NCI-H1436 treated with DMSO at 0.1 percent for 48 hours (cell line): ENCODE results near the gene PTMS.

Experiments
- DNase-seq: peaks from one replicate; lab custom pipeline; 2025; lab: John Stamatoyannopoulos, UW

PTMS gene

GRCh38 chr12:6771509-6772330 is 5.6 kb downstream of the PTMS start:
- no peak for DNase-seq

GRCh38 chr12:6772331-6772695 is 6.2 kb downstream of the PTMS start, which contains the start of gene LAG3:
Gene LAG3 (plus strand): TSS chr12:6772520. CDS start chr12:6772853, 333 bp downstream.
- DNase-seq = no peak

- DNase-seq = no peak
Observed at GRCh38 chr12:6772726-6773589, 6.8 kb downstream of the PTMS start.

GRCh38 chr12:6773590-6774351 is 7.6 kb downstream of the PTMS start:
- DNase-seq = no peak

- no peak for DNase-seq
Observed at GRCh38 chr12:6774499-6775062, 8.4 kb downstream of the PTMS start.

GRCh38 chr12:6775185-6776174 is 9.3 kb downstream of the PTMS start:
- no peak for DNase-seq

- no peak for DNase-seq
Observed at GRCh38 chr12:6777386-6777785, 11.2 kb downstream of the PTMS start.

GRCh38 chr12:6778217-6778573 is 12.0 kb downstream of the PTMS start:
- DNase-seq = no peak

GRCh38 chr12:6778574-6779550 is 12.7 kb downstream of the PTMS start:
- DNase-seq = peak; percentile 70

GRCh38 chr12:6779708-6780432 is 13.7 kb downstream of the PTMS start:
- DNase-seq = no peak

GRCh38 chr12:6780573-6780972 is 14.4 kb downstream of the PTMS start:
- DNase-seq = no peak

- DNase-seq = no peak
Observed at GRCh38 chr12:6782119-6782518, 16.0 kb downstream of the PTMS start.

- DNase-seq = no peak
Observed at GRCh38 chr12:6782850-6783566, 16.8 kb downstream of the PTMS start.

GRCh38 chr12:6783828-6784227 is 17.7 kb downstream of the PTMS start:
- DNase-seq = no peak

GRCh38 chr12:6784296-6784695 is 18.1 kb downstream of the PTMS start:
- no peak for DNase-seq

GRCh38 chr12:6784761-6785160 is 18.6 kb downstream of the PTMS start:
- no peak for DNase-seq

- DNase-seq = no peak
Observed at GRCh38 chr12:6786416-6787094, 20.4 kb downstream of the PTMS start.

- DNase-seq = no peak
Observed at GRCh38 chr12:6787309-6787708, 21.1 kb downstream of the PTMS start.
